Peyer's patch (tissue), 4 donors: ENCODE measurements around the gene IGSF8. TPM values are rescaled to one million over a fixed set of nuclear protein-coding genes. Genes with fewer than 3 reads are reported as not detected.

ENCODE experiments used
- DNase-seq, 3 donors: peaks; one replicate each; pipeline ENCODE4 v3.0.0-alpha.2; 2017 to 2019
- H3K27ac ChIP-seq, 4 donors: fragments of 200-600 bp; sonication (generic); one replicate each; pipeline ENCODE4 v1.5.1; 2016 to 2019
- H3K27me3 ChIP-seq, 2 donors: fragments of 200-600 bp; sonication (generic); one replicate each; pipeline ENCODE4 v1.5.1; 2019
- H3K36me3 ChIP-seq, 3 donors: fragments of 200-600 bp; sonication (generic); one replicate each; pipeline ENCODE4 v1.5.1; 2016 to 2019
- H3K4me1 ChIP-seq, 4 donors: fragments of 200-600 bp; sonication (generic); one replicate each; pipeline ENCODE4 v1.5.1; 2016 to 2019
- H3K4me3 ChIP-seq, 4 donors: fragments of 200-600 bp; sonication (generic); 1 replicate in 3 of 4; 2 replicates in 1 of 4; pipeline ENCODE4 v1.5.1; 2016 to 2019; ENCODE audit warnings: mild to moderate bottlenecking in 1 of 4
- H3K9me3 ChIP-seq, 4 donors: fragments of 200-600 bp; sonication (generic); one replicate each; pipeline ENCODE4 v1.5.1; 2016 to 2019; ENCODE audit warnings: mild to moderate bottlenecking in 1 of 4
- POLR2A ChIP-seq, 2 donors: fragments of 450-650 bp; IDR thresholded peaks; one replicate each; pipeline ENCODE4 v1.5.1; 2017; ENCODE audit warnings: antibody characterized with exemption in 2 of 2, mild to moderate bottlenecking in 2 of 2, moderate library complexity in 2 of 2
- total RNA-seq, 4 donors: library from RNA; depleted of rRNA; stranded (reverse); fragments of >200 nt; gene quantifications; one replicate each; pipeline ENCODE4 v1.1.0, GENCODE V29; 2016
- TF ChIP-seq, protein P1 (sequence below), 6 experiments: fragments of 450-650 bp in 4 of 6; fragments of 200-600 bp in 2 of 6; sonication (generic) in 1 of 6; IDR thresholded peaks; one replicate each; pipeline ENCODE4 v1.5.1; 2017 to 2019; ENCODE audit warnings: antibody characterized with exemption in 6 of 6, mild to moderate bottlenecking in 3 of 6, moderate library complexity in 1 of 6

IGSF8 gene
- total RNA-seq, 4 donors from 2014 or later = 20.6 to 65.3 (median 38.9) TPM

DNA sequence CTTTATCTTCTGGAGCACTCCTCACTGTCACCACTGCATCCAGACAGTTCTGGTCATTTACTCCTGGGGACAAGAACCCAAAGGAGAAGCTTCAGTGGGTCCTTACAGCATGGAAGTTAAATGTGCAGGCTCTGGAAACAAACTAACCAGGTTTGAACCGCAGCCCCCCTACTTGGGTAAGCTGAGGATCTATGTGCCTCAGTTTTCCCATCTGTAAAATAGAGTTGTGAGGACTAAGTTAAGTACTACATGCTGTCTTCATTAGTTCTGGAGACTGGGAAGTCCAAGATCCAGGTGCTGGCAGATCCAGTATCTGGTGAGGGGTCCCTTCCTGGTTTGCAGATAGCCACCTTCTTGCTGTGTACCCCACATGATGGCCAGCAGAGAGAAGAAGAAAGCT lies 9.1 kb upstream of the IGSF8 start:
- no peaks in the 10 kb centered on the region for H3K9me3 ChIP-seq
- TF ChIP-seq POLR2A (IDR thresholded peaks at IDR 0.05) = no peak
- TF ChIP-seq, protein P1, sequence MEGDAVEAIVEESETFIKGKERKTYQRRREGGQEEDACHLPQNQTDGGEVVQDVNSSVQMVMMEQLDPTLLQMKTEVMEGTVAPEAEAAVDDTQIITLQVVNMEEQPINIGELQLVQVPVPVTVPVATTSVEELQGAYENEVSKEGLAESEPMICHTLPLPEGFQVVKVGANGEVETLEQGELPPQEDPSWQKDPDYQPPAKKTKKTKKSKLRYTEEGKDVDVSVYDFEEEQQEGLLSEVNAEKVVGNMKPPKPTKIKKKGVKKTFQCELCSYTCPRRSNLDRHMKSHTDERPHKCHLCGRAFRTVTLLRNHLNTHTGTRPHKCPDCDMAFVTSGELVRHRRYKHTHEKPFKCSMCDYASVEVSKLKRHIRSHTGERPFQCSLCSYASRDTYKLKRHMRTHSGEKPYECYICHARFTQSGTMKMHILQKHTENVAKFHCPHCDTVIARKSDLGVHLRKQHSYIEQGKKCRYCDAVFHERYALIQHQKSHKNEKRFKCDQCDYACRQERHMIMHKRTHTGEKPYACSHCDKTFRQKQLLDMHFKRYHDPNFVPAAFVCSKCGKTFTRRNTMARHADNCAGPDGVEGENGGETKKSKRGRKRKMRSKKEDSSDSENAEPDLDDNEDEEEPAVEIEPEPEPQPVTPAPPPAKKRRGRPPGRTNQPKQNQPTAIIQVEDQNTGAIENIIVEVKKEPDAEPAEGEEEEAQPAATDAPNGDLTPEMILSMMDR (IDR thresholded peaks at IDR 0.05) = no peak
- H3K4me3 ChIP-seq = no peak overlapping the region
- no peak for DNase-seq
- H3K27ac ChIP-seq = no peak overlapping the region
- no peaks in the 10 kb centered on the region for H3K27me3 ChIP-seq
- H3K36me3 ChIP-seq = no peaks in the 10 kb centered on the region
- H3K4me1 ChIP-seq = peaks cover 0 to 4% (median 0%) of the 10 kb centered on the region in 4 donors

DNA sequence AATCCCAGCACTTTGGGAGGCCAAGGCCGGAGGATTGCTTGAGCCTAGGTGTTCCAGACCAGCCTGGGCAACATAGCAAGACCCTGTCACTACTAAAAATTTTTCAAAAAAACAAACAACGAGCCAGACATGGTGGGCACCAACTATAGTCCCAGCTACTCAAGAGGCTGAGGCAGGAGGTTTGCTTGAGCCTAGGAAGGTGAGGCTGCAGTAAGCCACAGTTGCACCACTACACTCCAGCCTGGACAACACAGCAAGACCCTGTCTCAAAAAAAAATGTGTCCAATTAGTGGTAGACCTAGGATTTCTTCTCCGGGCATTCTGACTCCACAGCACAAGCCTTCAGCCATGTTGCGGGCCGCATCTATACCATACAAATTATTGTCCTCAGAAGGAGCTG lies 6.7 kb upstream of the IGSF8 start:
- H3K4me1 ChIP-seq = peaks cover 0 to 13% (median 4%) of the 10 kb centered on the region in 4 donors
- TF ChIP-seq, protein P1 (IDR thresholded peaks at IDR 0.05) = no peak
- TF ChIP-seq POLR2A (IDR thresholded peaks at IDR 0.05) = no peak
- H3K27ac ChIP-seq = no peak overlapping the region
- no peaks in the 10 kb centered on the region for H3K36me3 ChIP-seq
- H3K9me3 ChIP-seq = no peaks in the 10 kb centered on the region
- no peak for DNase-seq
- H3K27me3 ChIP-seq = no peaks in the 10 kb centered on the region
- no peak overlapping the region for H3K4me3 ChIP-seq

DNA sequence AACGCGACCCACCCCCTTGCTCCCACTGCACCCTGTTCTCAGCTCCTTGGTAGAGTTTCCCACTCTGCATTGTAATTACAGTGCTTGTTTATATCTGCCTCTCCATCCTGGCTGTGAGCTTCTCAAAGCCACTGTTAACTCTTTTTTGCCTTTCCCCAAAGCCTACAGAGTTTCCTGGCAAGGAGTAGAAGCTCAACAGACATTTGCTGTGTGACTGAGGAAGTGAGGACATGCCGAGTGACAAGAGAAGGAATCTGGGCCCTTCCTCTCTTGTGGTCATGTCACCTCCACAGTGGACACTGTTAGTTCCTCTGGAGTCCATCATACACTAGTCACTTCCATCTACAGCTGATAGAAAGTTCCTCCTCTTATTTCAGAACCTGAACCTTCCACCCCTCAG lies 6.1 kb upstream of the IGSF8 start:
- peak overlapping the region in 1 of 4 donors; percentile 11 for H3K27ac ChIP-seq
- TF ChIP-seq POLR2A (IDR thresholded peaks at IDR 0.05) = no peak
- TF ChIP-seq, protein P1 (IDR thresholded peaks at IDR 0.05) = no peak
- no peaks in the 10 kb centered on the region for H3K36me3 ChIP-seq
- DNase-seq = no peak
- H3K9me3 ChIP-seq = no peaks in the 10 kb centered on the region
- H3K4me3 ChIP-seq = no peak overlapping the region
- peaks cover 0 to 15% (median 4%) of the 10 kb centered on the region in 4 donors for H3K4me1 ChIP-seq
- no peaks in the 10 kb centered on the region for H3K27me3 ChIP-seq

DNA sequence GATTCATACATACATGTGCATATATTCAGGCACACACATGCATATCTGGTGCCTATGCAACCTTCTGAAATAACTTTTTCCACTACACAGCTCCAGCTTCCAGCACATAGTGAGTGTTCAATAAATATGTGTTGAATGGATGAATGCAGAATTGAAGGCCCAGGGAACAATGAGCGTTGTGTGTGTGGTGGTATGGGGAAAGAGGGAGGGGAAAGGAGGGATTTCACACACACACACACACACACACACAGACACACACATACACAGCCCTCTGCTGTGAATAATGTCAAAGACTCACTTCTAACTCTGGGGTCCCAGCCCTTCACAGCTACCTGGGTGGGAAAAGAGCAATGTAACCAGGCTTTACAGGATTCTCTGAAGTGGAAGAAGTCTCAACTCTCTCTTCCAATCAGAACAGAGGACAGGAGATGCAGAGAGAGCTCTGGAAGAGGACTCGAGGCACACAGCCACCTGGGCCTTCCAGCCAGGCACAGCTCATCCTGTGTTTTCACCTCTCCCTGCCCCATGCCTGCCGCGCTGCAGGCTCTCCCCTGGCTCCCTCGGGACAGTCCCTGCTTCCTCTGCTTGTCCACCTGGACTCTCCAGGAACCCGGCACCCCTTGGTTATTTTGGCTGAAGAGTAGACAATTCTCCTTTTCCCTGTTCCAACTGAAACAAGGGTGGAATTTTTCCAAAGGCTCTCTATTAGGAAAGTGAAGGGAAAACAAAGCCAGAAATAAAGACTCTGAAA lies 5.4 kb upstream of the IGSF8 start:
- no peak for TF ChIP-seq POLR2A (IDR thresholded peaks at IDR 0.05)
- TF ChIP-seq, protein P1 (IDR thresholded peaks at IDR 0.05) = no peak

DNA sequence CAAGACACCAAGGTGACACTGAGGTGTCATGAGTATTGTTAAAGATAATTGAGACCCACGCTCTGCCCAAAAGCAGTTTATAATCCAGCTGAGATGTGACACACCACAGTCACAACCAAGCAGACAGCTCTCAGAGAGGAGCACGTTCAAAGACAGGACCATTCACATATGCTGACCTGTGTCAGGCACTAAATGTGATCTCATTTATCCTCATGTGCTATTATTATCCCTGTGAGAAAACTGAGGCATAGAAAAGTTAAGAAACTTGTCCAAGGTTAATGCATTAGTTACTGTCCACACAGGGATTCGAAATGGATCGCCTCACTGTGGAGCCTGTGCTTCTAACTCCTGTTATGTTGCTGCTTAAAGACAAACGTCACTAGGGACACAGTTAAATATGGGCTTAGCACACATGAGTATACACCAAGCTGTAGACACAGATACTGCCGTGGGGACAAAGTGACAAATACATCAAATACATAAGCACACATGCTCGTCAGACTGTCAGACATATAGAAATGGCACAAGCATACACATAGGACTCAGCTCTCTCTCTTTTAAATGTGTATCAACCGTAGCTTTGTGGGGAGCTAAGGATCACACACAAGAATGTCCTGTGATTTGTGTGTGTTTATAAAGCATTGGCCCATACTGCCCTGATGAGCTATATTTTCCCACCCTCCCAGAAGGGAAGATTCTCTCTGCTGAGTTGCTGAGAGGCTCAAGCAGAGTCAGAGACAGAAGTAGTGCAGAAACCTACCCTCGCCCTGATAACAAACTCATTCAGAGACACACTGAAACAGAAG lies 3.5 kb upstream of the IGSF8 start:
- no peak for DNase-seq
- Histone ChIP-seq H3K27ac (peak overlapping the region; percentile 34 to 59 (median 50)), H3K27me3 (no peaks in the 10 kb centered on the region), H3K4me1 (peaks cover 4 to 29% (median 13%) of the 10 kb centered on the region in 4 donors), H3K36me3 (no peaks in the 10 kb centered on the region), H3K4me3 (no peak overlapping the region), H3K9me3 (no peaks in the 10 kb centered on the region)
- no peak for TF ChIP-seq POLR2A (IDR thresholded peaks at IDR 0.05)
- TF ChIP-seq, protein P1 (IDR thresholded peaks at IDR 0.05) = no peak

More for the DNA sequence above, 5.4 kb upstream of the IGSF8 start:
- Histone ChIP-seq H3K9me3 (no peaks in the 10 kb centered on the region), H3K27me3 (no peaks in the 10 kb centered on the region), H3K4me3 (no peak overlapping the region), H3K36me3 (no peaks in the 10 kb centered on the region), H3K4me1 (peaks cover 0 to 19% (median 4%) of the 10 kb centered on the region in 4 donors), H3K27ac (peak overlapping the region in 1 of 4 donors; percentile 11)
- DNase-seq = no peak
